PC-9 (cell line): ENCODE data around the gene ZSCAN26. TPM values are rescaled to one million over a fixed set of nuclear protein-coding genes. Genes with fewer than 3 reads are reported as not detected.

Source experiments
- BruUV-seq: library from RNA; stranded (reverse); fragments of 400-500 nt; replicated peaks from 2 replicates; lab custom pipeline; 2021; lab: Mats Ljungman, UMichigan
- CTCF ChIA-PET: fragments of 300-600 bp; sonication (Branson Sonifier 250); formaldehyde crosslinking; loops from one replicate; lab custom pipeline; 2022; ENCODE audit warnings: antibody characterized with exemption; lab: Charles Lee
- POLR2A ChIA-PET: fragments of 300-600 bp; sonication (Branson Sonifier 250); formaldehyde crosslinking; loops from one replicate; lab custom pipeline; 2022; ENCODE audit warnings: antibody characterized with exemption; ENCODE audit not compliant: unreplicated experiment; lab: Charles Lee
- DNase-seq, 2 experiments: peaks; one replicate each; pipeline versions ENCODE4 v3.0.0 to v3.0.0-alpha.2; 2015 to 2022; ENCODE audit warnings: mixed read lengths in 1 of 2
- H2AFZ ChIP-seq: fragments of 200-600 bp; sonication (generic); 2 replicates; pipeline ENCODE4 v1.8.1; 2017; ENCODE audit warnings: antibody characterized with exemption
- H3F3A ChIP-seq: fragments of 200-600 bp; sonication (generic); 2 replicates; pipeline ENCODE4 v1.8.1; 2017; ENCODE audit warnings: antibody characterized with exemption, mild to moderate bottlenecking, low read depth; ENCODE audit not compliant: insufficient read depth
- H3K27ac ChIP-seq: fragments of 200-600 bp; sonication (generic); 2 replicates; pipeline ENCODE4 v1.6.1; 2016; ENCODE audit warnings: mixed run types
- H3K27me3 ChIP-seq: fragments of 200-600 bp; sonication (generic); 2 replicates; pipeline ENCODE4 v1.6.1; 2016; ENCODE audit warnings: low read depth, mixed run types; ENCODE audit not compliant: insufficient read depth
- H3K36me3 ChIP-seq: fragments of 200-600 bp; sonication (generic); 2 replicates; pipeline ENCODE4 v1.6.1; 2016; ENCODE audit warnings: low read depth, mixed run types
- H3K4me1 ChIP-seq: fragments of 200-600 bp; sonication (generic); replicated peaks from 2 replicates; pipeline ENCODE4 v1.6.1; 2016; ENCODE audit warnings: mixed run types; ENCODE audit not compliant: insufficient read depth
- H3K4me2 ChIP-seq: fragments of 200-600 bp; sonication (generic); 2 replicates; pipeline ENCODE4 v1.6.1; 2017; ENCODE audit warnings: mixed run types
- H3K4me3 ChIP-seq: fragments of 200-600 bp; sonication (generic); 2 replicates; pipeline ENCODE4 v1.6.1; 2016; ENCODE audit warnings: mixed run types
- H3K79me2 ChIP-seq: fragments of 200-600 bp; sonication (generic); 2 replicates; pipeline ENCODE4 v1.6.1; 2017; ENCODE audit warnings: low read depth, mixed run types
- H3K9me2 ChIP-seq: fragments of 200-600 bp; sonication (generic); 2 replicates; pipeline ENCODE4 v1.8.1; 2017; ENCODE audit warnings: mild to moderate bottlenecking; ENCODE audit not compliant: insufficient read depth
- H3K9me3 ChIP-seq: fragments of 200-600 bp; sonication (generic); 2 replicates; pipeline ENCODE4 v1.8.1; 2016; ENCODE audit warnings: low read depth; ENCODE audit not compliant: insufficient read depth
- H4K20me1 ChIP-seq: fragments of 200-600 bp; sonication (generic); 2 replicates; pipeline ENCODE4 v1.8.1; 2017; ENCODE audit not compliant: insufficient read depth
- EZH2 ChIP-seq: fragments of 200-600 bp; sonication (generic); IDR thresholded peaks from 2 replicates; pipeline ENCODE4 v1.8.0; 2017; ENCODE audit warnings: antibody characterized with exemption, low read depth
- intact Hi-C: fragments of 100-400 bp; cut with micrococcal nuclease; formaldehyde crosslinking; loops from one replicate; pipeline ENCODE4 v1.10.0; 2022; ENCODE audit not compliant: unreplicated experiment
- total RNA-seq: library from RNA; stranded (reverse); gene quantifications from 2 replicates; pipeline ENCODE4 v1.2.3, GENCODE V29; 2021
- TF ChIP-seq, protein P1 (sequence below): fragments of 200-600 bp; sonication (generic); conservative IDR thresholded peaks from 2 replicates; pipeline ENCODE4 v1.6.1; 2017; ENCODE audit warnings: mixed run types, antibody characterized with exemption, mild to moderate bottlenecking, moderate library complexity

The ZSCAN26 gene
- total RNA-seq, 1 experiment from 2014 or later = 14.8 TPM

DNA sequence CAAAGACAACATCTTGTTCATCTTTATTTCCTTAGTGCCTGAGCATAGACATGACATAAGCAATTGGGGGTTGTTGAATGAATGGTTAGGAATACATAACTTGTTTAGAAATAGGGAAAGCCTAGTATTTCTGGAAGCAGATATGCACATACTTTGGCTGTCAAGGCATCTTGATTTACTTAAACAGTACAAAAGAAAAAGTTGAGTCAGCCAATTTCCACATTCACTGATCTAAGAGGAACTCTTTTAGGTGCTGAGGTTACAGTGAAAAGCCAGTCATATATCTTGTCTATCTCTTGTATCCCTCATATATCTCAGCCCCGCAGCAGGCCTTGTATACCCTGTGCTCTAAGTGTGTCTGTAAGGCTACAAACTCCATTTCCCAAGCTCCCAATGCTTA is 26.5 kb upstream of the ZSCAN26 start:
- TF ChIP-seq, protein P1, sequence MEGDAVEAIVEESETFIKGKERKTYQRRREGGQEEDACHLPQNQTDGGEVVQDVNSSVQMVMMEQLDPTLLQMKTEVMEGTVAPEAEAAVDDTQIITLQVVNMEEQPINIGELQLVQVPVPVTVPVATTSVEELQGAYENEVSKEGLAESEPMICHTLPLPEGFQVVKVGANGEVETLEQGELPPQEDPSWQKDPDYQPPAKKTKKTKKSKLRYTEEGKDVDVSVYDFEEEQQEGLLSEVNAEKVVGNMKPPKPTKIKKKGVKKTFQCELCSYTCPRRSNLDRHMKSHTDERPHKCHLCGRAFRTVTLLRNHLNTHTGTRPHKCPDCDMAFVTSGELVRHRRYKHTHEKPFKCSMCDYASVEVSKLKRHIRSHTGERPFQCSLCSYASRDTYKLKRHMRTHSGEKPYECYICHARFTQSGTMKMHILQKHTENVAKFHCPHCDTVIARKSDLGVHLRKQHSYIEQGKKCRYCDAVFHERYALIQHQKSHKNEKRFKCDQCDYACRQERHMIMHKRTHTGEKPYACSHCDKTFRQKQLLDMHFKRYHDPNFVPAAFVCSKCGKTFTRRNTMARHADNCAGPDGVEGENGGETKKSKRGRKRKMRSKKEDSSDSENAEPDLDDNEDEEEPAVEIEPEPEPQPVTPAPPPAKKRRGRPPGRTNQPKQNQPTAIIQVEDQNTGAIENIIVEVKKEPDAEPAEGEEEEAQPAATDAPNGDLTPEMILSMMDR = no peak
- Histone ChIP-seq H3F3A (no peaks in the 10 kb centered on the region), H3K9me2 (no peaks in the 10 kb centered on the region), H3K79me2 (no peaks in the 10 kb centered on the region), H3K4me3 (no peak overlapping the region), H3K4me1 (no peaks in the 10 kb centered on the region), H2AFZ (no peak overlapping the region), H3K27ac (no peak overlapping the region), H3K4me2 (no peak overlapping the region), H3K36me3 (no peaks in the 10 kb centered on the region), H4K20me1 (no peaks in the 10 kb centered on the region), H3K9me3 (no peaks in the 10 kb centered on the region), H3K27me3 (no peaks in the 10 kb centered on the region)
- ChIA-PET POLR2A (no interaction called here), CTCF (no interaction called here)
- no peak for DNase-seq
- intact Hi-C loops = no loop called here
- BruUV-seq = no TSS peak

DNA sequence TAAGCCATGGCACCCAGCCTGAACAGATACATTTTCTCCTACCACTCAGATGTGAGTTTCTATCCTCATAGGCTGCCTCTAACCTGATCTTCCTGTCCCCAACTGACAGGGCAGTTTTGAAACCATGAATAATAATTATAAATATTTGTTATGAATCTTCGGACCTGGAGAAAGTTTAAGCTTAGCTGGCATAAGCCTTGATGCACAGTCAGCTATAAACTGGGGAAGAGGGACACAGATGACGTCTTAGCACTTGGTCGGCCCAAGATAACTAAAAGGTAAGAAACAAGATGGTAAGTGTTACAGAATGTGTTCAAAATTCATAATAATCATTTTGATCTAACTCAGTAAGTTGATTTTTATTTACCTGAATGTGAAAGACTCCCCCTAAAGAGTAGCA is 23.0 kb upstream of the ZSCAN26 start:
- Histone ChIP-seq H3K4me2 (no peak overlapping the region), H3K27ac (no peak overlapping the region), H3K4me1 (no peaks in the 10 kb centered on the region), H3F3A (no peaks in the 10 kb centered on the region), H3K79me2 (no peaks in the 10 kb centered on the region), H3K9me2 (no peaks in the 10 kb centered on the region), H3K9me3 (no peaks in the 10 kb centered on the region), H3K4me3 (no peak overlapping the region), H3K27me3 (no peaks in the 10 kb centered on the region), H3K36me3 (0 out of 2 replicates have a peak, but pooled peaks cover 7% of the 10 kb centered on the region), H2AFZ (no peak overlapping the region), H4K20me1 (no peaks in the 10 kb centered on the region)
- TF ChIP-seq, protein P1 = no peak
- no peak for TF ChIP-seq EZH2
- ChIA-PET POLR2A (no interaction called here), CTCF (no interaction called here)
- BruUV-seq = no TSS peak
- intact Hi-C loops = no loop called here
- DNase-seq = no peak

DNA sequence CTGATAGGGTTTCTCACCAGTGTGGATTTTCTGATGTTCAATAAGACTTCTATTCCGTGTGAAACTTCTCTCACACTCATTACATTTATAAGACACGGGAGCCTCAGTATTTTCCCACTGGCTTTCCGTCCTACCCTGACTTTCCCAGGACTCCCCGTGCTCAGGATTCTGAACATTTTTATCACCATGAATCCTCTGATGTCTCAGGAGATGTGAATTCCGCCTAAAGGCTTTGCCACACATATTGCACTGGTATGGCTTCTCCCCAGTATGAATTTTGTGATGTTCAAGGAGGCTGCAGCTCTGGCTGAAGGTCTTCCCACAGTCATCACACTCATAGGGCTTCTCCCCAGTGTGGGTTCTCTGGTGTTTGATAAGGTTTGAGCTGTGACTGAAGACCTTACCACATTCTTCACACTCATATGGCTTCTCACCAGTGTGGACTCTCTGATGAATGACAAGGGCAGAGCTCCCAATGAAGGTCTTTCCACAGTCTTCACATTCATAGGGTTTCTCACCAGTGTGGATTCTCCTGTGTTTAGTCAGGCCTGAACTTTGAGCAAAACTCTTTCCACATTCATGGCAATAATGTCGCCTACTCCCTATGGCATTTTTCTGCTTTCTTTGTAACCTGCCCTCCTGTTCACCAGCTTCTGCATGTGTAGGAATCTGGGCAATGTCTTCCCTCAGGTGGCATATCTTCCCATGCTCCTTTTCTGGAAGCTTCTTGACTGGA is 21.6 kb upstream of the ZSCAN26 start:
- Histone ChIP-seq H3K79me2 (peaks cover 5% of the 10 kb centered on the region; the same call in 1 of the 2 replicates), H3K27me3 (no peaks in the 10 kb centered on the region), H3K9me2 (no peaks in the 10 kb centered on the region), H2AFZ (no peak overlapping the region), H3K4me2 (no peak overlapping the region), H3K27ac (no peak overlapping the region), H3K4me3 (no peak overlapping the region), H3K4me1 (no peaks in the 10 kb centered on the region), H3F3A (no peaks in the 10 kb centered on the region), H3K9me3 (no peaks in the 10 kb centered on the region), H3K36me3 (0 out of 2 replicates have a peak, but pooled peaks cover 7% of the 10 kb centered on the region), H4K20me1 (no peaks in the 10 kb centered on the region)
- no TSS peak for BruUV-seq
- no peak for DNase-seq
- intact Hi-C loops = no loop called here
- ChIA-PET CTCF (no interaction called here), POLR2A (interaction anchor here (0.7 kb wide), 1 partner anchor 24 kb away, joined by 4 read pairs; no protein-coding TSS in a partner anchor)
- TF ChIP-seq EZH2 = no peak
- TF ChIP-seq, protein P1 = no peak
